T-helper 9 cell (primary cell): ENCODE data around the gene SMIM22.
"Not testable (repeated sequence)": the region's sequence is repeated elsewhere in the genome, so short reads cannot be mapped to it uniquely, and the experiment has no call there.

Experiments
- DNase-seq: peaks from one replicate; pipeline ENCODE4 v3.0.0-alpha.2; 2020

The SMIM22 gene

DNA sequence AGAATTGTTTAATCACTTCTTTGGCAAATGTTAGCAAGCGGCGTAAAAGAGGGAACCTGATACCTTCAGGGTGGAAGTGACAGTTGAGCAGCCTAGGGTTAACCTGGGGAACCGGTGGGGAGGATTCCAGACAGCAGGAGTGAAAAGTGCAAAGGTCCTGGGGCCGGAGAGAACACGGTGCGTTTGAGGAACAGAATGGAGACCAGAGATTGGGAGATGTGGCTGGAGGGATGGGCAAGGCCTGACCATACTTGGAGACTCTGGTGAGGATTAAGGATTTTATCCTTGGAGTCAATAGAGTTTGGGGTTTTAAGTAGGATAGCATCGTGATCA lies 25.9 kb upstream of the SMIM22 start:
- no peak for DNase-seq

DNA sequence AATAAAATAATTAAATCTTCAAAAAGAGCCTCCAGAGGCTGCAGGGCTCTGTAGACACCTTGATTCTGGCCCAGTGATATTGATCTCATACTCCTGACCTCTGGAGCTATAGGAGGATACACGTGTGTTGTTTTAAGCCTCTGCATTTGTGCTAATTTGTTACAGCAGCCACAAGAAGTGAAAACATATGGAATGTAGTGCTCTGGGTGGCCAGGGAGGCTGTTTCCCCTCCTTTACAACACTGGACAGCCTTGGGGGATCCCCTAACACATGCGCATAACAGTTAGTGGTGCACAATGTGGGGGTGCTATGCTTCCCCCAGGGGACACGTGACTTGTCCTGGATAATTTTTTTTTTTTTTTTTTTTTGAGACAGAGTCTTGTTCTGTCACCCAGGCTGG lies 23.5 kb upstream of the SMIM22 start:
- no peak for DNase-seq

DNA sequence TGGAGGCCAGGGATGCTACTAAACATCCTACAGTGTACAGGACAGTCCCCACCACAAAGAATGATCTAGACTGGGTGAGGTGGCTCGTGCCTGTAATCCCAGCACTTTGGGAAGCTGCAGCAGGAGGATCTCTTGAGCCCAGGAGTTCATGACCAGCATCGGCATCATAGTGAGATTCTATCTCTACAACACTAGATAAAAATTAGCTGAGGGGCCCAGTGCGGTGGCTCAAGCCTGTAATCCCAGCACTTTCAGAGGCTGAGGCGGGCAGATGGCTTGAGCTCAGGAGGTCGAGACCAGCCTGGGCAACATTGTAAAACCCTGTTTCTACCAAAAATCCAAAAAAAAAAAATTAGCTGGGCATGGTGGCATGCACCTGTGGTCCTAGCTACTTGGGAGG lies 22.8 kb upstream of the SMIM22 start:
- no peak for DNase-seq

DNA sequence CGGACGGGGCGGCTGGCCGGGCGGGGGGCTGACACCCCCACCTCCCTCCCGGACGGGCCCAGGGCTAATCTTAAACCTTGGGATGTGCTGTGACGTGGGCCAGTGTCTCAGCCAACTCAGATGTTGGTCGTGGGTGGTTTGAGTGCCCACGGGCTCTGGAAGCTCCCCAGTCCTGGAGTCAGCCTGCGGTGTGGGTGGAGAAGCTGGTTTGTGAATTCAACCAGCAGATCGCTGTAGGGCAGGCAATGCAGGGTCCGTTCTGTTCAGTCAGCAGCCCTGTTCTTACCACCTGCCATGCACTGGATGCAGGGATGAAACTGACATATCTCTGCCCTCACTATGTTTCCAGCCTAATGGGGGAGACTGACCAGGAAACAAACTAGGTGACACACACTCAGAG lies 20.2 kb upstream of the SMIM22 start:
- no peak for DNase-seq

DNA sequence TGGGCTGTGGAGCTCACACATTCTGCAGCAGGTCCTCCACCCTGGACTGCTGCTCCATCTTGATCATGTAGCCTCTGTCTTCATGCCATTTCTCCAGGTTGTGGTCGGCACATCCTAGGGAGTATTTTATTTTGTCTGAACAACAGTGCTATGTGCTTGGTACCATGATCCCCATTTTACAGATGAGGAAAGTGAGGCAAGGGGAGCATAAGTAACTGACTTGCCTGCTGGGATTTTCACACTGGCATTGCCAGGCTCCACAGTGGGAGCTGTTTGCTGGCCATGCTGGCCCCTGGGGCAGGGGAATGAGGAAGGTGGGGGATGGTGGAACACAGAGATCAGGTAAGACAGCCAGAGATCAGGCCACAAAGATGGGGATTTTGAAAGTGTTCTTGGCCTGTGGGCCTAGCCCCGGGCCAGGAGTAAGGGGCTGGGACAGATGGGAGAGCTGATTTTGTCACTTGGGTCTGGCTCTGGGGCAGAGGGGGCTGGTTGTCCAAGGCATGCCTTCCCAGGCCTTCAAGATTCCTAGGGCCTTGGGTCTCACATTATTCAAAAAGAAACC lies 18.9 kb upstream of the SMIM22 start:
- no peak for DNase-seq

DNA sequence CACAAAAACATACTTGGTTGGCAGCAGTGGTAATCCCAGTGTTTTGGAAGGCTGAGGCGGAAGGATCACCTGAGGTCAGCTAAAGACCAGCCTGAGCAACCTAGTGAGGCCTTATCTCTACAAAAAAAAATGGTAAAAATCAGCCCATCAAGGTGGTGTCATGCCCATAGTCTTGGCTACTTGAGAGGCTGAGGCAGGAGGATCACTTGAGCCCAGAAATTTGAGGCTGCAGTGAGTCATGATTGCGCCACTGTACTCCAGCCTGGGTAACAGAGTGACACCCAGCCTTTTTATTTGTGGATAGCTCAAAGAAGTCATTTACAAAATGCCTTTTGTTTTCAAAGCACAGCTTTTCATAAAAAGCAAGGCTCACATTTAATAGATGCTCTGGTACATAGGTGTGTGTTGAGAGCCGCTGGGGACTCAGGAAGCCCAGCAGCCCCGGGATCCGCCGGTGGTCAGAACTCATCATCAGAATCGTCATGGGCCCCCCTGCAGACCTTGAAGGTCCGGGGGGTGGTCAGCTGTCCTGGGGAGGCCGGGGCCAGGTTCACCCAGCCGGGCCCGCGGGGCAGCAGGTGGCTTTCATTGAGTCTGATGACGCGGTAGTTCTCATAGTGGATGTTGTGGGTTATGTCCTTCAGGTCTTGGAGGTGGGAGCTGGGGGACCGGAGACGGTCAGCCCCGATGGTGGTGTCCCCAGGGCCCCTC lies 17.7 kb upstream of the SMIM22 start:
- no peak for DNase-seq

DNA sequence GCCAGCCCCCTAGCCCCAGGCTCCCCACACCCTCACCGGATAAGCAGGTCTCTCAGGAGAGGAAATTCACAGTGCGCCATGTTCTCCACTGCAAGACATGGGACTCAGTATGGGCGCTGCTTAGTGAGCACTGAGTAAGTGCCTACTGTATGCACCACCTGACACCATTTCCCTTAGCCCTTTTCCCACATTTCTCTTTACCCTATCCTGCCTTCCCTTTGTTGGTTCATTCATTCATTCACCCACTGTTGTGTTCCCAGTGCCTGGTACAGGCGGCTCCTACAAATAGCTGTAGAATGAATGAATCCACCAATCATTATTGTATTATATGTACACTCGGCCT lies 17.1 kb upstream of the SMIM22 start:
- no peak for DNase-seq

DNA sequence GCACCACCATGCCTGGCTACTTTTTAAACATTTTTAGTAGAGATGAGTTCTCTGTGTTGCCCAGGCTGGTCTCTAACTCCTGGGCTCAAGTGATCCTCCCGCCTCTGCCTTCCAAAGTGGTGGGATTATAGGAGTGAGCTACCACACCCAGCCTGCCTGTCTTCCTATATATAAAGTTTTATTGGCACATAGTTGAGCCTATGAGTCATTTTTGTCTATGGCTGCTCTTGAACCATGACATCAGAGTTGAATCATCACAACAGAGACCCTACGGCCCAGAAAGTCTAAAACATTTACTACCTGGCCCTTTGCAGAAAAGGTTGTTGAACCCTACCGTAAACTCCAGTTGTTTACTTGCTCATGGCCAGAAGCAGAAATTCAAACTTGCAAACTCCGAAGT lies 14.9 kb upstream of the SMIM22 start:
- DNase-seq = no peak

DNA sequence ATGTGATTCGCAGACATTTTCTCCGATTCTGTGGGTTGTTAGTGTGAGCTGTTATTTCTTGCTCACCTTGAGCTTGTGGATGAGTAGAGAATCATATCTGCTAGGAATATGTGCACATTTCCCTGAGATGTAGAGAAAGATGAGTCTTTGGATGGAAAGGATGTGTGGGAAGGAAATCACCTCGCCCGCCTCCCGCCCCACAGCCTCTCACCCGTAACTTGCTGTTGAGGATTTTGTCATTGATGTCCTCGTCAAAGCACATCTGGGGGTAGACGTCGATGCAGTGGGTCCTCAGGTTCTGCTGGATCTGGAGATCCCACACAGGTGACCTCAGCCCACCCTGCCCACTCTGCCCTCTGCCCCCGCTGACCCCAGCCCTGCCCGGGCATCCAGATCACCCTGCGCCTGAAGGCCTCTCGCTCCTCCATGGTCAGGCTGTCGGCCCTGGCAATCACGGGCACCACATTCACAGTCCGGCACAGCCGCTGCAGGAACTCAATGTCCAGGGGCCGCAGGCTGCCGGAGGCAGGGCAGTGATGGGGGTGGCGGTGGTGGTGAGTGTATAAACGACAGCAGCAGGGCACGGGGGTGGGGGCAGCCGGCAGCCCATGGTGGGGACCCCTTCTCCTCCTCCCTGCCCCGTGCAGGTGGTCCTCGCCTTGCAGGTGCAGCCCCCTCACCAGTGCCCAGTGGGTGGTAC lies 11.8 kb upstream of the SMIM22 start:
- no peak for DNase-seq

DNA sequence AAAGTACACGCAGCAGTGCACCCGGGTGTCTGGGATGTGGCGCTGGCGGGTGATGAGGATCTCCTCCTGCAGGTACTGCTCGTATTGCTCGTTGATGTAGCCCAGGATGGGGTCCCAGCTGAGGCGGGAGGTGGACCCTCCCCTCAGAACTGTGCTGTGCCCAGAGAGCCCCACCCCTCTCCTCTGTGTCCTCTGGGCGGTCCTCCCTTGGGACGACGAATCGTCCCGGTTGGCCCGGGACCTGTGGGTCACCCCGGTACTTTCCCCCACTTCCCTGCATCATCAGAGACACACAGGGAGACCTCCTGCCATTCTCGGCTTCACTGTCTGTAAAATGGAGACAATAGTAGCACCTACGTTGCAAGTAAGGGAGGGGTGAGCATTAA lies 11.2 kb upstream of the SMIM22 start:
- DNase-seq = no peak

DNA sequence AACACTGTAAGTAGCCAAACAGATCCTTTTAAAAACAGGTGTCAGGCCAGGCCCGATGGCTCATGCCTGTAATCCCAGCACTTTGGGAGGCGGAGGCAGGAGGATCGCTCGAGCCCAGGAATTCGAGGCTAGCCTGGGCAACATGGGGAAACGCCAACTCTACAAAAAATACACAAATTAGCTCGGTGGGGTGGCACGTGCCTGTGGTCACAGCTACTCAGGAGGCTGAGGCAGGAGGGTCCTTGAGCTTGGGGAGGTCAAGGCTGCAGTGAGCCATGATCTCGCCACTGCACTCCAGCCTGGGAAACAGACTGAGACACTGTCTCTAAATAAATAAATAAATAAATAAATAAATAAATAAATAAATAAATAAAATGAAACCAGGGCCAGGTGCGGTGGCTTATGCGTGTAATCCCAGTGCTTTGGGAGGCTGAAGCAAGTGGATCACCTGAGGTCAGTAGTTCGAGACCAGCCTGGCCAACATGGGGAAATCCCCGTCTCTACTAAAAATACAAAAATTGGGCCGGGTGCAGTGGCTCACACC lies 10.7 kb upstream of the SMIM22 start:
- not testable (repeated sequence) for DNase-seq

DNA sequence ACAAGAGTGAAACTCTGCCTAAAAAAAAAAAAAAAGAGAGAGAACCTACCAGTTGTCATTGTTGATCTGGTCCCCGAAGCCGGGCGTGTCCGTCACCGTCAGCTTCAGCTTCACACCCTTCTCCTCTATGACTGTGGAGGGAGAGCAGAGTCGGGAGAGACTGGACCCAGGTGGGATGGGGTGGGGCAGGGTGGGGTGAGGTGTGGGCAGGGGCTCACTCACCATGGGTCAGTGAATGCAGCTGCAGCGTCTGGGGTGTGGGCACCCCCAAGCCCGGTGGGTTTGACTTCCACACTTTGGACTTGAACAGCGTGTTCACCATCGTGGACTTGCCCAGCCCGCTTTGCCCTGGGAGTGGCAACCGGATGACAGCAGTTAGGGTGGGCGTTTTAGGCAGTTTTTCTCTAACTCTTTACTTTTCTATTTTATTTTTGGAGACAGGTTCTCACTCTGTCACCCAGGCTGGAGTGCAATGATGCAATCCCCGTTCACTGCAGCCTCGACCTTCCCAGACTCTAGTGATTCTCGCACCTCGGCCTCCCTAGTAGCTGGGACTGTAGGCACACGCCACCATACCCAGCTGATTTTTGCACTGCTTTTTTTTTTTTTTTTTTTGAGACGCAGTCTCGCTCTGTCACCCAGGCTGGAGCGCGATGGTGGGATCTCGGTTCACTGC lies 9.3 kb upstream of the SMIM22 start:
- no peak for DNase-seq

DNA sequence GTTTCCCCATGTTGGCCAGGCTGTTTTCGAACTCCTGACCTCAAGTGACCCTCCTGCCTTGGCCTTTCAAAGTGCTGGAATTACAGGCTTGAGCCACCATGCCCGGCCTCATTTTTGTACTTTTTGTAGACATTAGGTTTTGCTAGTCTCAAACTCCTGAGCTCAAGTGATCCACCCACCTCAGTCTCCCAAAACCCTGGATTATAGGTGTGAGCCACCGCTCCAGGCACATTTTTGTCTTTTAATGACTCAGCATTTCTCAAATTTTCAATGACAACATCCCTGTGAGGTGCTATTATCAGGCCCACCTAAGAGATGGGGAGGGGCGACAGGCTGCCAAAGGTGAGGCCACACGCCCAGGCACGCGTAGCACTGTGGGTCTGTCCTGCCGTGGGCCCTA lies 8.1 kb upstream of the SMIM22 start:
- DNase-seq = no peak

DNA sequence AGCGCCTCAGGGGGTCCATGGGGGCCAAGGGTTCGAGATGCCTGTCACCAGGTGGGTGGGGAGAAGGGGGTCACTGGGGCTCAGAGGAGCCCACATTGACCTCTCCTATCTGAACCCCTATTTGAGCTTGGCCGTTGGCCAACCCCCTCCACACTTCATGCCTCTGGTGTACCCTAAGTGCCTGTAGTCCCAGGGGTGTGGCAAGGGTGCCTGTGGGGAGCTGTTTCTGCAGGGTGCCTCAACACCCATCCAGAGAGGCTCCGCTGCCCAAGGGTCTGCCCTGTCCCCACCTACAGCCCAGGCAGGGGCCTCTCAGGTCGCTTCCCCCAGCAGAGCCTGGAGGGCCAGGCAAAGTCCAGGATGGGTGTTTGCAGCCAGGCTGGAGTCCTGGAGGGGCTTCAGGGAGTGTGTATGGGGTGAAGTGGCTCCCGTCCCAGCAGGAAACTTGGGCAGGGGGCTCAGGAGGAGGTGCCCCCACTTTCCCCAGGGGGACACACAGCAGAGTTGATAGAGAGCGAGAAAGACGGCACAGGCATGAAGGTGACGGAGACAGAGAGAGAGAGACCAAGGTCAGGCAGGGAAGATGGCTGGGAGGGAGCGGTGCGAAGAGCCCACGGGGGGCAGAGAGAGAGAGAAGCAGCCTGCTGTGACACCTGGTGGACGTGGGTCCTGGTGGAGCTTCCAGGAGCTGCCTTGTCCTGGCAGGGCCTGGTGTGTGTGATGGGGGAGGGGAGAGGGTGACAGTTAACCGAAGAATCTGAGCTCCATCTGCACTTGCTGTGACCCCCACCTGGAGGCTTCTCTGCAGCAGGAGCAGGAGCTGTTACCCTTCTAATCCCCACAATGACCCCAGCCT lies 7.3 kb upstream of the SMIM22 start, which contains the start of gene SEPTIN12:
Gene SEPTIN12, minus strand, starts transcription at position 719 of the 856 bp plus-strand sequence. Its CDS starts 700 bp downstream, at position 19.
- DNase-seq = no peak

DNA sequence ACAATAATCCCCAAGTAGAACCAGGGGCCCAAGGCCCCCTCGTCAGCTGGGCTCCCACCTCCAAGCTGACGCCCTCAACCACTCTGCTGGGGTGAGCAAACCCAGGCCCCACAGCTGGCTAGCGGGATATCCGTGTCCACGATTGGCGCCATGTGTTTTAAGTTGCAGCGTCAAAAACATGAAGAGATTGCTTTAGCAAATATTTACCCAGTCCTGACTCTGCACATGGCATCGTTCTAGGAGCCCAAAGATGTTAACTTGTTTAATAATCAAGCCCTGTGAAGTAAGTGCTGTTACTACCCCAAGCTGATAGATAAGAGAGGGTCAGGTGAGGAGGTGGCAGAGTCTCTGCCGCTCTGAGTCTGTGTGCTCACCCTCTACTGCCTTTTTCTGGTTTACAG lies 6.7 kb upstream of the SMIM22 start:
- DNase-seq = no peak

DNA sequence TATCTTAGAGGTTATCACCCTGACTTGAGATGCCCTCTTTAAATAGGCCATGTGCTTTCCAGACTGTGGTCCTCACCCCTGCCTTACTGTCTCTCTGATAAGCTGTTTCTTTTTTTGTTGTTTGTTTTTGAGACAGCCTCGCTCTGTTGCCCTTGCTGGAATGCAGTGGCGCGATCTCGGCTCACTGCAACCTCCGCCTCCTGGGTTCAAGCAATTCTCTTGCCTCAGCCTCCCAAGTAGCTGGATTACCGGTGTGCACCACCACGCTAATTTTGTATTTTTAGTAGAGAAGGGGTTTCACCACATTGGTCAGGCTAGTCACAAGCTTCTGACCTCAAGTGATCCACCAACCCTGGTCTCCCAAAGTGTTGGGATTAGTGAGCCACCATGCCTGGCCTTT lies 6.3 kb upstream of the SMIM22 start:
- no peak for DNase-seq

DNA sequence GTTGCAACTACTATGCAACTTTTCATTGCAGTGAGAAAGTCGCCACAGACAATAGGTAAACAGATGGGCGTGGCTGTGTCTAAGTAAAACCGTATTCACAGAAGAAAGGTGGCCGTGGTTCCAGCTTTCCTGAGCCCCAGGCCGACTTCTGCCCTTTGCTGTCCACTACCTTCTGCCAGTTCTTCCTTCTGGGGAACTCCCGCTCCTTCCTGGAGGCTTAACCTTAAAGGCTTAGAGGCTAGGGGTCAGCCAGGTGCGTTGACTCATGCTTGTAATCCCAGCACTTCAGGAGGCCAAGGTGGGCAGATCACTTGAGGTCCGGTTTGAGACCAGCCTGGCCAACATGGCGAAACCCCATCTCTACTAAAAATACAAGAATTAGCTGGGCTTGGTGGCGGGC lies 4.9 kb upstream of the SMIM22 start:
- no peak for DNase-seq

DNA sequence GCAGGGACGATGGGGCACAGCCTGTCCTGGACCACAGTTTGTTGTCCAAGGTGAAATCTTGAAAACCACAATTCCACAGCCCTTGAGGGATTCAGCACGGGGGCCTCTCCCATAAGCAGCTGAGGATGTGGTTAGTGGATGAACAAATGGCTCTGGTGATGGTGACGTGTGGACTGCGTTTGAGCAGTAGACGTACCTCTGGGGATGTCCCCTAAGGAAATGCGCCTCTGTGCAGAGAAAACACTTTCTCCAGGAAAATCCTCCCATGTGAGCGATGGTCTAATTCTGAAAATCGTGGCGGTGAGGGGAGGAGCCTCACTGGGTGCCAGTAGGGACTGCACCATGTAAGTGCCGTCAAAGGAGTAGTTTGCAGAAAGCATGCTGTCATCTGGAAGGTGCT lies 4.3 kb upstream of the SMIM22 start:
- DNase-seq = no peak

DNA sequence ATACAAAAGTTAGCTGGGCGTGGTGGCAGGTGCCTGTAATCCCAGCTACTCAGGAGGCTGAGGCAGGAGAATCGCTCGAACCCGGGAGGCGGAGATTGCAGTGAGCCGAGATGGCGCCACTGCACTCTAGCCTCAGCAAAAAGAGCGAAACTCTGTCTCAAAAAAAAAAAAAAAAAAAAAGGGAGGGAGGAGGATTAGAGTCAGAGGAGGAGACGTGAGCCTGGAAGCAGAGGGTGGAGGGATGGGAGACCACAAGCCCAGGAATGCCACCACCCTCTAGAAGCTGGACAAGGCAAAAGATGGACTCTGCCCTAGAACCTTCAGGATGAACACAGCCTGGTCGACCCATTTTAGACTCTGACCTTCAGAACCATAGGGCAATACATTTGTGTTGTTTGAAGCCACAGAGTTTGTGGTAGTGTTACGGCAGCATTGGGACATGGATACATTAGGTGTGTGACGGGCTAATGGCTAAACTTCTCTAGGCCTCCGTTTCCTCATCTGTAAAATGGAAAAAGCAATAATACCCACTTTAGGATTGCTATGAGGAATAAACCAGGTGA lies 2.1 kb upstream of the SMIM22 start:
- no peak for DNase-seq

DNA sequence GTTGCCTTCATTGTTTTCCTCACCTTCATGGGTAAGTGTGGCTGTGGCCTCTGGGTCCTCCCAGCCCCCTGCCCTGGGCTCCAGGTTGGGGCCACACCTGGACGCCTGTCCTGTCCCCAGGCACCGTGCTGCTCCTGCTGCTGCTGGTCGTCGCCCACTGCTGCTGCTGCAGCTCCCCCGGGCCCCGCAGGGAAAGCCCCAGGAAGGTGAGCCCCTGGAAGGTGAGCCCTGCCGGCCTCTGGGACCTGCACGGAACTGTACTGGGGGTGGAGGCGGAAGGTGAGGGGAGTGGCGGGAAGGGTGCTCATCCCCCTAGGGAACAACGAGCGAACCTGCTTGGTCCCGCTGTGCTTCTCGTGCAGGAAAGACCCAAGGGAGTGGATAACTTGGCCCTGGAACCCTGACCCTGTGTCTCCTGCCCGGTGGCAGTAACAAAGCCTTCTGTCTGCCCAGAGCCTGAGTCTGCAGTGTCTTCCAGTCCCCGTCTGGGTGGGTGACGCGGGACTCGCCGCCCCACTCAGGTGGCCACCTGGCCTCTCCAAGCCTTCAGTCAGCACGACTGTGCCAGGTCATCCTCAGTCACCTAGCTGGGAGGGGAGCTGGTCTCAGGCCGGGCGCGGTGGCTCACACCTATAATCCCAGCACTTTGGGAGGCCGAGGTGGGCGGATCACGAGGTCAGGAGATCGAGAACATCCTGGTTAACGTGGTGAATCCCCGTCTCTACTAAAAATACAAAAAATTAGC lies 831 bp downstream of the SMIM22 start:
- no peak for DNase-seq

DNA sequence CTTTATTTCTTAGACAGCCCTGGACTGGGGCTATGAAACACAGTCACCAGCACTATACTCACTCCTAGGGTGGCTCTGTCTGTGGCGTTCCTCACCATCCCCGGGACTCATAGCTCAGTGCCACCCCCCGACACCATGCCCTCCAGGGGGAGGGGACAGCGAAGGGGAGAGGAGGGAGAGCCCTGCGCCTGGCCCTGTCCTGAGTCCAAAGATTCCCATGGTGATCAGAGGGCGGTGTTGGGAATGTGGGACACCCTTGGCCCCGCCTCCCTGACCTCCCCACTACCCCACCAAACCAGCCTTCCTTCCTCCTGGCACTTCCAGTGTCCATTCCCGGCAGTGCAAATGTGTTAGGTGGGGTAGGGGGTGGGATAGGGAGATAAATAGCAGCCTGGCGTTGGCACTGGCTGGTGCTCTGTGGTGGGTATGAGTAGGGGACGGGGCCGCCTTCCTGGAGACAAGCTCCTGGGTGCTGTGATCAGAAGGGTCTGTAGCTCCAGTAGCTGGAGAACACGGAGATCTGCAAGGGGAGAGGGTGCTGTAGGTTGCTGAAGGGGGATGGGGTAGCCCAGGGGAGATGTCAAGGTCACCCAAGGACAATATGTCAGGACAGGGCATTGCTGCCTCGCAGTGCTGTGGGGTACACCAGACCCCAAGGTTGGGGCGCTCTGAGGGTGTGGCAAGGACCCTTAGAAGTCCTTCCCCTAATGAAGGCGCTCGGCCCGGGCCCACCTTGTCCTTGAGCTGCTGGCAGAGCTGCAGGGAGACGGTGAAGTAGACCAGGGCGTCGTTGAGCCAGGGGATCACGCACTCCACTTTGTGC lies 2.0 kb downstream of the SMIM22 start:
- DNase-seq = no peak
